A549 (cell line): Measurements from ENCODE around the gene AUTS2. TPM values are rescaled to one million over a fixed set of nuclear protein-coding genes. Genes with fewer than 3 reads are reported as not detected.

Experiments used
- ATAC-seq, 2 experiments: fragments of 200-7000 bp in 1 of 2; fragments of >200 bp in 1 of 2; cut with Nextera tagmentation in 1 of 2; cut with Tn5 transposase in 1 of 2; 3 replicates each; pipeline versions ENCODE4 v1.8.0 to v1.9.1; 2018 to 2020; ENCODE audit warnings: mild to moderate bottlenecking in 1 of 2, moderate library complexity in 1 of 2
- CTCF ChIA-PET: fragments of 300-600 bp; sonication (Branson Sonifier 250); formaldehyde crosslinking; extraction: SDS; loops from one replicate; lab custom pipeline; 2021; ENCODE audit warnings: antibody characterized with exemption, inconsistent platforms; lab: Yijun Ruan, JAX
- POLR2A ChIA-PET: fragments of 350-600 bp; formaldehyde crosslinking; extraction: SDS; loops from one replicate; lab custom pipeline; 2021; ENCODE audit warnings: antibody characterized with exemption, inconsistent platforms; lab: Yijun Ruan, JAX
- DNase-seq, 2 experiments: peaks; one replicate each; pipeline versions ENCODE4 v3.0.0 to v3.0.0-alpha.2; 2011 to 2016; ENCODE audit warnings: low read depth in 1 of 2, low spot score in 1 of 2
- FAIRE-seq: peaks from 2 replicates; lab custom pipeline; 2011; peaks lifted over from hg19 to GRCh38; lab: Jason Lieb, UNC
- H3K27ac ChIP-seq, 2 experiments: fragments of >200 bp; sonication (Bioruptor Twin); formaldehyde crosslinking; 3 replicates each; pipeline ENCODE4 v1.5.1; 2016 to 2017
- H3K4me1 ChIP-seq: fragments of >200 bp; sonication (Bioruptor Twin); formaldehyde crosslinking; 3 replicates; pipeline ENCODE4 v1.6.1; 2016
- H3K4me2 ChIP-seq: fragments of >200 bp; sonication (Bioruptor Twin); formaldehyde crosslinking; 3 replicates; pipeline ENCODE4 v1.6.1; 2016
- H3K4me3 ChIP-seq: fragments of >200 bp; sonication (Bioruptor Twin); formaldehyde crosslinking; 3 replicates; pipeline ENCODE4 v1.5.1; 2016
- H3K9me3 ChIP-seq: fragments of >200 bp; sonication (Bioruptor Twin); formaldehyde crosslinking; 3 replicates; pipeline ENCODE4 v1.6.1; 2016
- ATOH8 ChIP-seq: fragments of 250-450 bp; sonication (Bioruptor Pico); IDR thresholded peaks from 2 replicates; pipeline ENCODE4 v1.5.0; 2020; ENCODE audit warnings: low read depth, mild to moderate bottlenecking, moderate library complexity
- BCL3 ChIP-seq: fragments of >200 bp; sonication (Bioruptor Twin); formaldehyde crosslinking; IDR thresholded peaks from 3 replicates; pipeline ENCODE4 v1.6.1; 2016
- CEBPB ChIP-seq, 2 experiments: fragments of >200 bp in 1 of 2; sonication (Bioruptor Twin) in 1 of 2; formaldehyde crosslinking in 1 of 2; IDR thresholded peaks; 2 replicates each; pipeline ENCODE4 v1.6.1; 2012 to 2016
- EHF ChIP-seq: fragments of 250-450 bp; sonication (Bioruptor Pico); IDR thresholded peaks from 2 replicates; pipeline ENCODE4 v1.5.0; 2020; ENCODE audit warnings: mild to moderate bottlenecking
- EP300 ChIP-seq, 2 experiments: fragments of >200 bp; sonication (Bioruptor Twin); formaldehyde crosslinking; IDR thresholded peaks; 2 replicates in 1 of 2; 3 replicates in 1 of 2; pipeline ENCODE4 v1.6.1; 2016 to 2017
- FOSB ChIP-seq: fragments of 250-450 bp; sonication (Bioruptor Pico); IDR thresholded peaks from 2 replicates; pipeline ENCODE4 v1.5.0; 2020; ENCODE audit warnings: mild to moderate bottlenecking, moderate library complexity
- GATA3 ChIP-seq: IDR thresholded peaks from 2 replicates; pipeline ENCODE4 v1.6.1; 2012; ENCODE audit warnings: borderline replicate concordance
- HES2 ChIP-seq: fragments of >200 bp; sonication (Bioruptor Twin); formaldehyde crosslinking; IDR thresholded peaks from 2 replicates; pipeline ENCODE4 v1.6.1; 2016
- HEYL ChIP-seq: fragments of 250-450 bp; sonication (Bioruptor Pico); IDR thresholded peaks from 2 replicates; pipeline ENCODE4 v1.8.0; 2021; ENCODE audit warnings: mild to moderate bottlenecking, moderate library complexity
- HMGXB4 ChIP-seq: fragments of 250-450 bp; sonication (Bioruptor Pico); IDR thresholded peaks from 2 replicates; pipeline ENCODE4 v1.5.0; 2021; ENCODE audit warnings: mild to moderate bottlenecking, moderate library complexity, borderline replicate concordance
- KDM1A ChIP-seq: fragments of 200-600 bp; sonication (generic); IDR thresholded peaks from 2 replicates; pipeline ENCODE4 v1.6.1; 2016; ENCODE audit warnings: low read depth, mild to moderate bottlenecking
- KDM5A ChIP-seq: fragments of 200-600 bp; sonication (generic); IDR thresholded peaks from 2 replicates; pipeline ENCODE4 v1.6.1; 2016; ENCODE audit warnings: antibody characterized with exemption, mild to moderate bottlenecking
- MAFK ChIP-seq: fragments of 450-650 bp; IDR thresholded peaks from 2 replicates; pipeline ENCODE4 v1.6.1; 2014; ENCODE audit not compliant: partially characterized antibody
- MAX ChIP-seq: IDR thresholded peaks from 2 replicates; pipeline ENCODE4 v1.6.1; 2012
- NFE2L2 ChIP-seq: fragments of 150-350 bp; conservative IDR thresholded peaks from 2 replicates; pipeline ENCODE4 v1.6.1; 2014; ENCODE audit warnings: low read length
- NPAS2 ChIP-seq: fragments of 250-450 bp; sonication (Bioruptor Pico); IDR thresholded peaks from 2 replicates; pipeline ENCODE4 v1.8.0; 2022; ENCODE audit warnings: mild to moderate bottlenecking, moderate library complexity, borderline replicate concordance
- PBX3 ChIP-seq: IDR thresholded peaks from 2 replicates; pipeline ENCODE4 v1.6.1; 2012
- PHF8 ChIP-seq: fragments of 200-600 bp; sonication (generic); IDR thresholded peaks from 2 replicates; pipeline ENCODE4 v1.6.1; 2016; ENCODE audit warnings: low read depth, mild to moderate bottlenecking, antibody characterized with exemption, moderate library complexity, borderline replicate concordance
- RARB ChIP-seq: fragments of 250-450 bp; sonication (Bioruptor Pico); IDR thresholded peaks from 2 replicates; pipeline ENCODE4 v1.8.0; 2021; ENCODE audit warnings: mild to moderate bottlenecking, moderate library complexity
- REST ChIP-seq: fragments of 200-600 bp; sonication (generic); IDR thresholded peaks from 2 replicates; pipeline ENCODE4 v1.6.1; 2016; ENCODE audit warnings: antibody characterized with exemption, mild to moderate bottlenecking, moderate library complexity
- RFX5 ChIP-seq: fragments of 450-650 bp; IDR thresholded peaks from 2 replicates; pipeline ENCODE4 v1.7.1; 2014; ENCODE audit warnings: antibody characterized with exemption, mild to moderate bottlenecking, moderate library complexity
- SMC3 ChIP-seq: fragments of >200 bp; sonication (Bioruptor Twin); formaldehyde crosslinking; IDR thresholded peaks from 3 replicates; pipeline ENCODE4 v1.6.1; 2018; ENCODE audit warnings: inconsistent platforms
- SREBF2 ChIP-seq: fragments of 450-650 bp; IDR thresholded peaks from 2 replicates; pipeline ENCODE4 v1.6.1; 2014; ENCODE audit warnings: mild to moderate bottlenecking, moderate library complexity
- TFCP2L1 ChIP-seq: fragments of 250-450 bp; sonication (Bioruptor Pico); IDR thresholded peaks from 2 replicates; pipeline ENCODE4 v1.5.0; 2021; ENCODE audit warnings: mild to moderate bottlenecking
- TP53 ChIP-seq: fragments of 250-450 bp; sonication (Bioruptor Pico); IDR thresholded peaks from 2 replicates; pipeline ENCODE4 v1.5.0; 2021; ENCODE audit warnings: mild to moderate bottlenecking, moderate library complexity
- ZC3H11A ChIP-seq: fragments of 450-650 bp; IDR thresholded peaks from 2 replicates; pipeline ENCODE4 v1.6.1; 2014; ENCODE audit warnings: antibody characterized with exemption, mild to moderate bottlenecking
- ZNF302 ChIP-seq: fragments of 250-450 bp; sonication (Bioruptor Pico); IDR thresholded peaks from 2 replicates; pipeline ENCODE4 v1.9.0; 2021; ENCODE audit warnings: inconsistent platforms, mild to moderate bottlenecking, moderate library complexity
- WGBS: methylation state at CpG from one replicate; pipeline ENCODE4 v1.1.6; 2017; ENCODE audit errors: missing lambda C conversion rate; 5-methylcytosine and 5-hydroxymethylcytosine counted together
- polyA plus RNA-seq, 4 experiments: library from polyadenylated mRNA; depleted of rRNA in 3 of 4; stranded (reverse); fragments of >200 nt; fragmentation: RNase III in 1 of 4; extraction: RNeasy Plus Mini Kit Qiagen cat#74134 plus additional on column Dnase treatment in 1 of 4; gene quantifications; 2 replicates in 3 of 4; 3 replicates in 1 of 4; pipeline ENCODE4 v1.2.3, GENCODE V29; 2011 to 2017

Gene AUTS2
- polyA plus RNA-seq, 2 of the 4 experiments (the other 2 are of a cell fraction), result 1.6 to 3.6 TPM

GRCh38 chr7:69961436-69961835 lies 363.2 kb downstream of the AUTS2 start:
- no peak for ATAC-seq
- no peak for TF ChIP-seq MAFK
- TF ChIP-seq HES2, result no peak
- no peak for TF ChIP-seq REST
- TF ChIP-seq NPAS2 (CRISPR knock-in tag), result no peak
- no peak for TF ChIP-seq HEYL
- TF ChIP-seq SREBF2, result no peak
- TF ChIP-seq TFCP2L1, result no peak
- no peak for TF ChIP-seq PBX3
- TF ChIP-seq EP300 (IDR thresholded peaks at IDR 0.05), result no peak
- no peak for TF ChIP-seq MAX
- no peak for TF ChIP-seq PHF8
- no peak for TF ChIP-seq CEBPB (IDR thresholded peaks at IDR 0.05)
- no peak overlapping the region for H3K27ac ChIP-seq
- no peaks in the 10 kb centered on the region for H3K9me3 ChIP-seq
- ChIA-PET POLR2A (no interaction called here), CTCF (interaction anchor here (0.6 kb wide), 1 partner anchor 126 kb away, joined by 3 read pairs; no protein-coding TSS in a partner anchor)
- H3K4me1 ChIP-seq, result no peaks in the 10 kb centered on the region
- H3K4me3 ChIP-seq, result no peak overlapping the region
- H3K4me2 ChIP-seq, result no peak overlapping the region
- no peak for DNase-seq
- no peak for FAIRE-seq

- no peak overlapping the region for H3K4me3 ChIP-seq
- ChIA-PET POLR2A (no interaction called here), CTCF (interaction anchor here (0.6 kb wide), 1 partner anchor 736 kb away, joined by 3 read pairs; no protein-coding TSS in a partner anchor)
- WGBS, result 22% methylated on average over 6 of the region's 6 CpGs
- H3K4me2 ChIP-seq, result no peak overlapping the region
- ATAC-seq (no peak), FAIRE-seq (no peak), DNase-seq (no peak)
- H3K4me1 ChIP-seq, result no peaks in the 10 kb centered on the region
- H3K9me3 ChIP-seq, result no peaks in the 10 kb centered on the region
- no peak overlapping the region for H3K27ac ChIP-seq
- TF ChIP-seq HMGXB4 (CRISPR knock-in tag) (no peak), EHF (CRISPR knock-in tag) (no peak), ZNF302 (no peak), GATA3 (no peak), NPAS2 (CRISPR knock-in tag) (no peak), SMC3 (no peak), ATOH8 (CRISPR knock-in tag) (no peak), EP300 (IDR thresholded peaks at IDR 0.05) (no peak), FOSB (CRISPR knock-in tag) (no peak), PHF8 (no peak), TP53 (CRISPR knock-in tag) (no peak), BCL3 (no peak), KDM1A (no peak), RARB (CRISPR knock-in tag) (no peak), NFE2L2 (no peak), ZC3H11A (no peak), RFX5 (no peak), KDM5A (no peak)
These were observed 364.2 kb downstream of the AUTS2 start for GRCh38 chr7:69962186-69963065.
